SKM-1 treated with dmso at 0.1 percent for 144 hours (cell line): ENCODE data around the gene CT45A1.
"Not testable (repeated sequence)": the region's sequence is repeated elsewhere in the genome, so short reads cannot be mapped to it uniquely, and the experiment has no call there.

Experiments
- DNase-seq: peaks from one replicate; lab custom pipeline; 2025; ENCODE audit not compliant: unreplicated experiment; lab: John Stamatoyannopoulos, UW

CT45A1 gene, protein sequence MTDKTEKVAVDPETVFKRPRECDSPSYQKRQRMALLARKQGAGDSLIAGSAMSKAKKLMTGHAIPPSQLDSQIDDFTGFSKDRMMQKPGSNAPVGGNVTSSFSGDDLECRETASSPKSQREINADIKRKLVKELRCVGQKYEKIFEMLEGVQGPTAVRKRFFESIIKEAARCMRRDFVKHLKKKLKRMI

DNA sequence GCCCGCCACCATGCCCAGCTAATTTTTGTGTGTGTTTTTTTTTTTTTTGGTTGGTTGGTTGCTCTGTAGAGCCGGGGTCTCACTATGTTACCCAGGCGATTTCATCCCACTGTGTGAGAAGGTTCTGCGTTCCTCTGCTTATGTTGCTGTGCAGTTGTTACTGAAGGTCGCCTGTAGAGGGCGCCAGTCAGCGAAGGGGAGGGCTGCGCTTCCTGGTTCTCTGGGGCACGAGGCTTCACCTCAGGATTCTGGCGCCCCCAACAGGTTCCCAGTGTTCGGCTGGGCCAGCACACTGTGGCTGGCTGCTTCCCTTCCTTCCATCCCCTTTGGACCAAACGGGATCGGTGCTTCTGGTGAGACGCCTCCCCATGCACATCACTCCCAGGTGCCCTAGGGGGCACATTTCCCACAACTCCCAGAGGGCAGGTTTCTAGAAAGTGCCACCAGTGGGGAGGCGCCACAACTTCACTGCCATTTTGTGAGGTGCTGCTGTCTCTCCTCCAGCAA is at the start of gene CT45A1:
TSS of gene CT45A1 (plus strand) at position 457 of the 507 bp plus-strand sequence. CDS start 5,302 bp downstream, outside the sequence.
- DNase-seq = not testable (repeated sequence)

DNA sequence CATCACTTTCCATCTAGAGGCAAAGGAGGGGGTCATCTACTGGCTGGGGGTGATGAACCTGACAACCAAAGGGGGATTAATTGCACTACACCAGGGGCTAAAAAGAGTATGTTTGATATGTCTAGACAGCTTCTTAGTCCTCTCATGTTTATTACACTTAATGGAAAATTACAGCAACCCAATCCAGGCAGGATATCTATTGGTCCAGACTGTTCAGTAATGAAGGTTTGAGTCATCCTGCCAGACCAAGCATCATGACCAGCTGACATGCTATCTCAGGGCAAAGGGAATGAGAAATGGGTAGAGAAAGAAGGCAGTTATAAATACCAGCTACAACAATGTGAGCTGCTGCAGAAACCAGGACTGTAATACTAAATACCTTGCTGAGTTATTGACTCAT is 40.5 kb upstream of the CT45A1 start:
- DNase-seq = not testable (repeated sequence)

GRCh38 chrX:135688137-135688536 is 25.3 kb upstream of the CT45A1 start:
- no peak for DNase-seq

GRCh38 chrX:135695471-135695870 is 18.0 kb upstream of the CT45A1 start:
- DNase-seq = no peak

DNA sequence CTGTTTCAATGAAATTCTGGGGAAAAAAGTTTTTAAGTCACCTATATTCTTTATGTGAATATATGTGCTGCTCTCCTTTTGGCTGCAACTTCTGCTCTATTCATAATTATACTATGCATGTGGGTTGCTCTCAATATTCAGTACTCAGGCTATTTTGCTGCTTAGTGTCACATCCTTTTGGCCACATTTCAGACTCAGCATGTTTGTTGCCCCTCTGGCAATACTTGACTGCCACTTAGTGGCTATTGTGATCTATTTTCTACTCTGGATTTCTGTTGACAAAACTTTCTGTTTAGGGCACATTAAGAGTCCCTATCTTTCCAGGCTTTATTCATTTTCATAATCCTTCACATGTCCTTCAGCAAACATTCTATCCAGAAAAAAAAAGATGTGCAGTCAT is 15.8 kb upstream of the CT45A1 start:
- DNase-seq = no peak

DNA sequence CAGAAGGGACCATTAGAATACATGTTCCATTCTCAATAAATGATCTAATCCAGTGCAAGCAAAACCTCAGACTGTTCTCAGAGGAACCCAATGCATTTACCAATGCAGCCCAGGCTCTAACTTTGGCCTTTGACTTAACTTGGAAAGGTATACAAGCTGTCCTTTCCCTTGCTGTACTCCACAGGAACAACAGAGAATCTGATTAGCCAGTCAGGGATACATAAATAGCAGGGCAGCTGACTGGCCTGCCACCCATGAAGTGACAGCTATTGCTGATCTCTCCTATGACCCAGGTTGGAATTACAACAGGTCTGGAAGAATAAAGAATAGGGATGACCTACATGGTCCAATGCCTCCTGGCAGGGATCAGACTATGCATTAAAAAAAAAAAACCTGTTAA is 14.5 kb upstream of the CT45A1 start:
- no peak for DNase-seq

DNA sequence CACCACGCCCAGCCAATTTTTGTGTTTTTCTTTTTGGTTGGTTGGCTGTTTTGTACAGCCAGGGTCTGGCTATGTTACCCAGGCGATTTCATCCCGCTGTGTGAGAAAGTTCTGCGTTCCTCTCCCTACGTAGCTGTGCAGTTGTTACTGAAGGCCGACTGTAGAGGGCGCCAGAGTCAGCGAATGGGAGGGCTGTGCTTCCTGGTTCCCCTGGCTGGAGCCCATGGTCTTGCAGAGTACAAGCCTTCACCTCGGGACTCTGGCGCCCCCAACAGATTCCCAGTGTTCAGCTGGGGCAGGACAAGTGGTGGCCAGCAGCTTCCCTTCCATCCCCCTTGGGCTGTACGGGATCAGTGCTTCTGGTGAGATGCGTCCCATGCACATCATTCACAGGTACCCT is 5.6 kb upstream of the CT45A1 start:
- DNase-seq = peak; percentile 2

DNA sequence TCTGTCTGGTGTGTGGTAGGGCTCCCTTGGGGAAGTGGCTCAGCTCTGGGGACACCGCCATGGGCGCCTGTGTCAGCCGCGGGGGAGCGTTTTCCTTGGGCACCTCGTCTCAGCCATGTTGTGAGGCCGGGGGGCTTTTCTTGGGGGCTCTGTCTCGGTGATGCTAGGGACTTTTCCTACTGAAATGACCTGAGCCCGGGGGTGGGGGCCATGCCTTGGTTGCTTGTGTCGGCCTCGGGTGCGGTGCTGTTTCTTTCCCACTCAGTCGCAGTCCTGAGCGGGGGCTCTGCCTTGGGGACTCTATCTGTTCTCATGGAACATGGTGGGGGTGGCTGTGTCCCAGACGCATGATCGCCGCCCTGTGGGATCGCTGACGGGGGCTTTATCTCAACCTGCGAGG is 356 bp downstream of the CT45A1 start:
- no peak for DNase-seq

DNA sequence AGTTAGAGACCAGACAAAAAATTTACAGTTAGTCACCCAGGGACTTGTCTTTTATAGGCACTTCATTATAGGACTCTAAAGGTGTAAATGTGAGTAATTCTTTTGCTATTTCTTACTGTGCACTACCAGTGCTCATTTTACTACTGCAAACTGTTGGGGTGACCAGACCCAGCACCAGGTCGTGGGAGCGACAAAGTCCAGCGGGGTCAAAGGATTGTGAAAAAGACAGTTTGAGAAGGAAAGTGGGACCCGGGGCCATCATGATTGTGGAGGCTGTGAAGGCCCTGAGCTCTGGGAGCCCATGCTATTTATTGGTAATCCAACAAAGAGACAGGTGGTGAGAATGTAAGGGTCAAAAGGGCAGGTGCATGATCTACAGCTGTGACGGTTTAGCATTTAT is 21.2 kb downstream of the CT45A1 start:
- DNase-seq = not testable (repeated sequence)

DNA sequence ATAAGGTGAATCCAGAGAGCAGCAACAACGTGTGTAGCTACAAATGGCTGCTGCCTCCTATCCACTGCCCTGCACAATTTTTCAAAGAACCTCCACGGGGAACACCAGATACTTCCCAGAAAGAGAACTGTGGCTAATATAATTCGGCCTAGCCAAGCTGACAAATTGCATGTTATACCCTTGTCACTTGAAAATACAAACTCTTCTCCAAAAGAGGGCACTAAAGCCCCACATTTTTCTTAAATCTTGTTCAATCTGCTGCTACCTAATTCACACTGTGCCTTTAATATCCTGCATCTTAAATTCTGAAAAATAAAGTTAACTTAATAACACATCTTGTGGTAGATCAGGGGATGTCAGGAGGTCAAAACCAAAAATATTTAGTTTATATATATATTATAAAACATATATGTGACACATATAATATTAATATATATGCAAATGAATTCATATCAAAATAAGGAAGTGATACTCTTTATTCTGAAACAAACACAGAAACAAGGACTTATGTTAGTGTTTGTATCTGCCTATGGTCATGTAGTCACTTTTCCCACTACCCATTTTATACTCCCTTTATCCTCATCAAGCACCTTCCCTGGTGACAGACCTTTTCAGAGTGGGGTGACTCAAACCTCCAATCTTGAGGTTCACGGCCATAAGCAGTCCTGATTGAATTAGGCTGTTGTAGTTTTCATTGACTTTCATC is 24.1 kb downstream of the CT45A1 start:
- DNase-seq = no peak

- no peak for DNase-seq
Measured at GRCh38 chrX:135740681-135741149, 27.3 kb downstream of the CT45A1 start.

- DNase-seq = no peak
Measured at GRCh38 chrX:135741192-135741715, 27.8 kb downstream of the CT45A1 start.

DNA sequence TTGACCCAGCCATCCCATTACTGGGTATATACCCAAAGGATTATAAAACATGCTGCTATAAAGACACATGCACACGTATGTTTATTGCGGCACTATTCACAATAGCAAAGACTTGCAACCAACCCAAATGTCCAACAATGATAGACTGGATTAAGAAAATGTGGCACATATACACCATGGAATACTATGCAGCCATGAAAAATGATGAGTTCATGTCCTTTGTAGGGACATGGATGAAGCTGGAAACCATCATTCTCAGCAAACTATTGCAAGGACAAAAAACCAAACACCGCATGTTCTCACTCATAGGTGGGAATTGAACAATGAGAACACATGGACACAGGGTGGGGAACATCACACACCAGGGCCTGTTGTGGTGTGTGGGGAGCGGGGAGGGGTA is 31.3 kb downstream of the CT45A1 start:
- not testable (repeated sequence) for DNase-seq

DNA sequence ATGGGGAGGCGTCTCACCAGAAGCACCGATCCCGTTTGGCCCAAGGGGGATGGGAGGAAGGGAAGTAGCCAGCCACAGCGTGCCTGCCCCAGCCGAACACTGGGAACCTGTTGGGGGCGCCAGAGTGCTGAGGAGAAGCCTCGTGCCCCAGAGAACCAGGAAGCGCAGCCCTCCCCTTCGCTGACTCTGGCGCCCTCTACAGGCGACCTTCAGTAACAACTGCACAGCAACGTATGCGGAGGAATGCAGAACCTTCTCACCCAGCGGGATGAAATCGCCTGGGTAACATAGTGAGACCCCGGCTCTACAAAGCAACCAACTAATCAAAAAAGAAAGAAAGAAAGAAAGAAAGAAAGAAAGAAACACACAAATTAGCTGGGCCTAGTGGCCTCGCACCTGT is 54.7 kb downstream of the CT45A1 start, which contains the start of gene CT45A3:
TSS of gene CT45A3 (minus strand) at position 101 of the 400 bp plus-strand sequence. CDS start 3,747 bp downstream, outside the sequence.
- DNase-seq = not testable (repeated sequence)
